ENCODE data around the gene CELA3B. TPM values are rescaled to one million over a fixed set of nuclear protein-coding genes. Genes with fewer than 3 reads are reported as not detected.
"Not testable (repeated sequence)": the region's sequence is repeated elsewhere in the genome, so short reads cannot be mapped to it uniquely, and the experiment has no call there.

The CELA3B gene
- total RNA-seq, 1 experiment from 2014 or later = not detected

DNA sequence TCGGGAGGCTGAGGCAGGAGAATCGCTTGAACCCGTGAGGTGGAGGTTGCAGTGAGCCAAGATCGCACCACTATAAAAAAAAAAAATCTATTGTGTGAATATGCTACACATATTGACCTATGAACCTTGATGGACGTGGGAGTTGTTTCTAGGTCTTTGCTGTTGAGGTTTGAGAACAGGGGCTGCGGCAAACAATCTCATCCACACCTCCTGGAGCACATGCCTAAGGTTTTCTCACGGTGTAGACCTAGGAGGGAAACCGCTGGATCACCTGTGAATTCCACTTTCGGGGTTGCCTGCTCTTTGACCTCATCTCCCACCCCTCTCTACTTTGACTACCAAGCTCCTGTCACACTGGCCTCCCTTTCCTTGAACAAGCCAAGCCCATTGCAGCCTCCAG, 1.5 kb upstream of the CELA3B start:
- DNase-seq (ENCODE audit: low spot score) = not testable (repeated sequence)

- not testable (repeated sequence) for DNase-seq (ENCODE audit: low spot score)
These were observed 1.4 kb downstream of the CELA3B start for GRCh38 chr1:21978209-21978608.

GRCh38 chr1:21980515-21981220, 3.8 kb downstream of the CELA3B start:
- DNase-seq (ENCODE audit: low spot score) = not testable (repeated sequence)

GRCh38 chr1:21981253-21981652, 4.4 kb downstream of the CELA3B start:
- not testable (repeated sequence) for DNase-seq (ENCODE audit: low spot score)

- not testable (repeated sequence) for DNase-seq (ENCODE audit: low spot score)
These were observed 5.3 kb downstream of the CELA3B start for GRCh38 chr1:21982122-21982521.

DNA sequence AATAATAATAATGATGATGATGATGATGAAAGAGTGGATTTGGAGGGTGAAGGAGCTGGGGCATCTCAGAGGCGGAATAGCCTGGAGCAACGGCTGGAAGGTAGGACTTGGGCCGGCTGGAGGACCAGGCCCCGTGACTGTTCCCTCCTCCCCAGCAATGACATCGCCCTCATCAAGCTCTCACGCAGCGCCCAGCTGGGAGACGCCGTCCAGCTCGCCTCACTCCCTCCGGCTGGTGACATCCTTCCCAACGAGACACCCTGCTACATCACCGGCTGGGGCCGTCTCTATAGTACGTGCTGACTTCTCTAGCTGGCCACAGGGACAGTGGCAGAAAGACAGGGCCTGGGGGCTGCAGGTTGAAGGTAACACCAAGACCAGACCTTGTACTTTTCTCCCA, 6.7 kb downstream of the CELA3B start:
- not testable (repeated sequence) for DNase-seq (ENCODE audit: low spot score)

GRCh38 chr1:21985893-21986292, 9.1 kb downstream of the CELA3B start:
- DNase-seq (ENCODE audit: low spot score) = not testable (repeated sequence)

- DNase-seq (ENCODE audit: low spot score) = not testable (repeated sequence)
These were observed 9.6 kb downstream of the CELA3B start for GRCh38 chr1:21986386-21986785.

GRCh38 chr1:21989672-21990393, 13.0 kb downstream of the CELA3B start:
- DNase-seq (ENCODE audit: low spot score) = not testable (repeated sequence)

DNA sequence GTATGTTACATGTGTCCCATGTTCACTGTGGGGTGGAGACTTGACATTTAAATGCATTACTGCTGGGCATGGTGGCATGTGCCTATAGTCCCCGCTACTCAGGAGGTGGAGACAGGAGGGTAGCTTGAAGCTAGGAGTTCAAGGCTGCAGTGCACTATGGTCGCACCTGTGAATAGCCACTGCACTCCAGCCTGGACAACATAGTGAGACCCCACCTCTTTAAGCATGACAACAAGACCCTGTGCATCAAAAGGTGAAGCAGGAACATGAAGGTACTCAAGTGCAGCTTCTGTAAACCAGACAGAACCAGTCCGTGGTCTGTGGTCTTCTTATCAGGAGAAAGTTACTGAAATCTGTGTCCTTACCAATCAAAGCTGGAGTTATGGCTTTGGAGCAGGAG, 15.4 kb downstream of the CELA3B start:
- DNase-seq (ENCODE audit: low spot score) = not testable (repeated sequence)

- DNase-seq (ENCODE audit: low spot score) = not testable (repeated sequence)
These were observed 17.9 kb downstream of the CELA3B start for GRCh38 chr1:21994716-21995115.

DNA sequence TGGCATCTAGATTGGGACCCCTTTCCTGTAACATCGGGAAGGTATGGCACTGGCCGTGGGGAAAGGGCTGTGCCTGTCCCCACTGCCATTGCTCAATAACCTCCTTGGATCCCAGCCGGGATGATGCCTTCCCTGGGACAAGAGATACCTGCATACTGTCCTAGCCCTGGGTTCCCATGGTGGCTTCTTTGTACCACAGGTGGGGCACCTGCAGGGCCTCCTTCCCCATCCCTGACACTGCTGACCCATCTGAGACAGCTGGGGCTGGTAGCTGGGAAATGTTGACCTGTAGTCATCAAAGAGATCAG, 19.8 kb downstream of the CELA3B start:
- DNase-seq (ENCODE audit: low spot score) = not testable (repeated sequence)

GRCh38 chr1:21997891-21998623, 21.2 kb downstream of the CELA3B start:
- not testable (repeated sequence) for DNase-seq (ENCODE audit: low spot score)

GRCh38 chr1:21998624-21999294, 21.9 kb downstream of the CELA3B start:
- not testable (repeated sequence) for DNase-seq (ENCODE audit: low spot score)

DNA sequence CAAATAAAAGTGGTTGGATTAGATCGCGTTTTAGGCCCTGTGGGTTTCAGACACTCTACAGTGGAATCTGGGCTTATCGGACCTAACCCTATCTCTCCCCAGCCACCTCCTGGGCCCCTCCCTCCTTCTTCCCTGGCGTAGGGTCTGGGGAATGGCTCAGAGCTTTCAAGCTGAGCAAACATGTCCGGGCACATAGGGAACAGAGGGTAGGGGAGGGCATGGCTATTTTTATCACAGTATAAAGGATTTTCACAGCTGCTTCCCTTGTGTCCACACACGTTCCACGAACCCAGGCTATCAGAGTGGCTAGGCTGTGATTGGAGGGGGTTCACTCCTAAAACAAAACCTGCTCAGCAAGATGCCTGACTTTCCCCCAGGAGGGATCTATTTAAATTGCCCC, 22.8 kb downstream of the CELA3B start:
- not testable (repeated sequence) for DNase-seq (ENCODE audit: low spot score)

DNA sequence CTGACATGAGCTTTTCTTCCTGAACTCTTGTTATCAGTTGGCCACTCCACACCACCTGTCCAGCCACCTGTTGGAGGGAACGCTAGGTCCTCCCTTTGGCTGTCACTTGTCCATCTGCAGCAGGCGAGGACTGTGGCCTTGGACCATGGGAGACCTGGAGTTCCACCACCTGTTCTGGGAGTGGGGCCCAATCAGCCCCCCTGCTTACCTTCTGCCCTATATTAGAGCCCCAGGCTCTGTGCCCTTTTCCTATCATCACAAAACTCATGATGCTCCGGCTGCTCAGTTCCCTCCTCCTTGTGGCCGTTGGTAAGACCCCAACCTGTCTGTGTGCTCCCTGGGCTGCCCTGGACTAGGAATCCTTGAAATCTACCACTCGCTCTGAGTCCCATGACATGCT, 24.6 kb downstream of the CELA3B start, which contains the start of gene CELA3A:
CELA3A (plus strand) TSS at position 249 of the 400 bp plus-strand sequence; CDS start at position 267, 18 bp downstream.
- DNase-seq (ENCODE audit: low spot score) = no peak

DNA sequence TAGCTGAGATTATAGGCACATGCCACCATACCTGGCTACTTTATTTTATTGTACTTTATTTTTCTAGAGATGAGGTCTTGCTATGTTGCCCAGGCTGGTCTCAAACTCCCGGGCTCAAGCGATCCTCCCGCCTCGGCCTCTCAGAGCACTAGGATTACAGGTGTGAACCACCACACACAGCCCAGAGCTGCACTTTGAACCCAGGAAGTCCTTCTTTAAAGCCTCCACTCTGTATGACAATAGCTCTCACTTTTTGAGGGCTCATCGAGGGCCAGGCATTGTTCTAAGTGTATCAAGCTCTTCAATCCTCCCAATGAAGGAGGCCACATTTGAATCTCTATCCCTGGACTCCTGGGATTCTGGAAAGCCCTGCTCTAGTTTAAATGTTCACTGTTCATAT, 25.6 kb downstream of the CELA3B start:
- DNase-seq (ENCODE audit: low spot score) = not testable (repeated sequence)

GRCh38 chr1:22002875-22003274, 26.1 kb downstream of the CELA3B start:
- not testable (repeated sequence) for DNase-seq (ENCODE audit: low spot score)

DNA sequence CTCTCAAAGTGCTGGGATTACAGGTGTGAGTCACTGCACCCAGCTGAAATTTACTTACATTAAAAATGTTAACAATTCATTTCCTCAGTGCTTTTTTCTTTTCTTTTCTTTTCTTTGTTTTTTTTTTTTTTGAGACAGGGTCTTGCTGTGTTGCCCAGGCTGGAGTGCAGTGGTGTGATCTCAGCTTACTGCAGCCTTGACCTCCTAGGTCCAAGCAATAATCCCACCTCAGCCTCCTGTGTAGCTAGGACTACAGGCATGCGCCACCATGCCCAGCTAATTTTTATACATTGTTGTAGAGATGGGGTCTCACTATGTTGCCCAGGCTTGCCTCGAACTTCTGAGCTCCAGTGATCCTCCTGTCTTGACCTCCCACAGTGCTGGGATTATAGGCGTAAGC, 27.1 kb downstream of the CELA3B start:
- not testable (repeated sequence) for DNase-seq (ENCODE audit: low spot score)

DNA sequence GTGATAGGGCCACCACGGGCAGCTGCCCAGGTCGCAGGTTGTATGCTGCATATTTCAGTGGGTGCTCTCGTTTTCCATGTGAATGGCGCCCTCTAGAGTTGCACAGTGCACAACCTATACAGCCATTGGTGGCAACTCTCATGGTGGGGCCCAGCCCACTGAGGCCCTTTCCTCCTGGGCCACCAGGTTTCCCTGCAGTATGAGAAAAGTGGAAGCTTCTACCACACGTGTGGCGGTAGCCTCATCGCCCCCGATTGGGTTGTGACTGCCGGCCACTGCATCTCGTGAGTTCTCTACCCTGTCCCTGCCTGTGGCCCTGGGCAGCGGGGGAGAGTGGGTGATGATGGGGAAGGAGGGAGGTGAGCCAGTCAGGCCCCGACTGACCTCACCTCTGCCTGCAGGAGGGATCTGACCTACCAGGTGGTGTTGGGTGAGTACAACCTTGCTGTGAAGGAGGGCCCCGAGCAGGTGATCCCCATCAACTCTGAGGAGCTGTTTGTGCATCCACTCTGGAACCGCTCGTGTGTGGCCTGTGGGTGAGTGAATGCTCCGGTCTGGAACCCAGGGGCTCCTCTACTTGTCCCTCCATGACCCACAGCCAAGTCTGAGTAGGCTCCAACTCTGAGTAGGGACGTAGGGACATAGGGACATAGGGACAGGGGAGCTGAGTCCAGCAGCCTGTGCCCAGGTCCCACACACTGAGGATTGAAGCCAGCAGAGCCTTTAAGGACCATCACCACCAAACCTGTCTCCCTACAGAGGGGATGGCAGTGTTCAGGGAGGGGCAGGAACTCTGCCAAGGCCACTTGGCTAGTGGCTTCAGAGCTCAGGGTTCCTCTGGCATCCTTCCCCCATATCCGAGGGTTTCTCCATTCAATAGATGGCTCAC, 28.7 kb downstream of the CELA3B start:
- DNase-seq (ENCODE audit: low spot score) = not testable (repeated sequence)

GRCh38 chr1:22006736-22007135, 29.9 kb downstream of the CELA3B start:
- DNase-seq (ENCODE audit: low spot score) = not testable (repeated sequence)

All from H4 (cell line).